T1000 (cell line): ENCODE results near the gene LRP5.
"Not testable (repeated sequence)": the region's sequence is repeated elsewhere in the genome, so short reads cannot be mapped to it uniquely, and the experiment has no call there.

Experiments
- DNase-seq: peaks from one replicate; lab custom pipeline; 2025; ENCODE audit warnings: mixed read lengths; lab: John Stamatoyannopoulos, UW

The LRP5 gene

DNA sequence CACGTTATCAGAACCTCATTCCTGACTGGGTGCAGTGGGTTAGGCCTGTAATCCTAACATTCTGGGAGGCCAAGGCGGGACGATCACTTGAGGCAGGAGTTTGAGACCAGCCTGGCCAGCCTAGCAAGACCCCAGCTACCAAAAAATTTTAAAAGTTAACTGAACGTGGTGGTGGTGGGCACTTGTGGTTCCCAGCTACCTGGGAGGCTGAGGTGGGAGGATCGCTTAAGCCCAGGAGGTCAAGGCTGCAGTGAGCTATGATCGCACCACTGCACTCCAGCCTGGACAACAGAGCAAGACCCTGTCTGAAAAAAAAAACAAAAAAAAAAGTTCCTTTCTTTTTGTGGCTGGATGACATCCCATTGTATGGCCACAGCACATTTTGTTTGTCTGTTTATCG, 80.4 kb downstream of the LRP5 start:
- no peak for DNase-seq

DNA sequence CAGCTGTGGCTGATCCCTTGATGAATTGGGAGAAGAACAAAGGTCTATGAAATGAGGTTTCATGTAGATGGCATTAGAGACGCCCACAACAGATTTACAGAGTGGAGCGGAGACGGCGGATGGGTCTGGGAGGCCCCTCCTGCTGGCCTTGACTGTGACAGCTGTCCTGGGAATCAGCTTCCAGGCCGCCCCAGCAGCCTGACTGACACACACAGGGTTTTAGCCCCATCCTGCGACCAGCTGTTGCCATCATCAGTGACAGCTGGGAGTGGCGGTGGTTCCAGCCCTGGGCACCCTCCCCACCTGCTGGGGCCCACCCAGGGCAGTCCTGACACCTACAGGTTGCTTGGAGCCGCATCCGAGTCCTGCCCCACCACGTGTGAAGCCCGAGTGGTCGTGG, 84.1 kb downstream of the LRP5 start:
- no peak for DNase-seq

- no peak for DNase-seq
Observed at GRCh38 chr11:68397256-68397655, 84.9 kb downstream of the LRP5 start.

DNA sequence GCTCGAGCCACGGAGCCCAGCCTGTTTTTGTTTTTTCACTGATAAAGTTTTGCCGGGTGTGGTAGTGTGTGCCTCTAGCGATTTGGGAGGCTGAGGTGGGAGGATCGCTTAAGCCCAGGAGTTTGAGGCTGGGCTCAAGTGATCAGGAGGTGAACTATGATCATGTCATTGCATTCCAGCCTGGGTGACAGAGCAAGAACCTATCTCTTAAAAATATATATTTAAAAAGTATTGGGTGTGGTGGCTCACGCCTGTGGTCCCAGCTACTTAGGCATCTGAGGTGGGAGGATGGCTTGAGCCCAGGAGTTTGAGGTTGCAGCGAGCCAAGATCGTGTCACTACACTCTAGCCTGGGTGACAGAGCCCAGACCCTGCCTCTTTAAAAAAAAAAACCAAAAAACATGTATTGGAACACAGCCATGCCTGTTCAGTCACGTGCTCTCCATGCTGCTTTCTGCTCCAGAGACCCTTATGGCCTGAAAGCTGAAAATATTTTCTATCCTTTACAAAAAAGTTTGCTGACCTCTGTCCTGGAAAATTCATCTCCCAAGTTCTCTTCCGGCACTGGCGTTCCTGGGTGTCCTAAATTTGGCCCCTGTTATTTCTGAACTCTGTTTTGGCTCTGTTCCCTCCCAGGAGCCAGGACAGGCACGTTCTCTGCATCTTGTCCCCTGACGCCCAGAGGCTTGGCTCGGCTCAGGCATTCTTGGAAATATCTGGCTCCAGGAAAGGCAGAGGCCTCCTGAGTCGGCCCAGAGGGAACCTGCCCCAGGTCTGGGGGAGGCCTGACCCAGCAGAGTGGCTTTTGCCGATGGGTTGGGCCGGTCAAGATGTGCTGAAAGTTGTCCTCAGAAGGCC, 86.8 kb downstream of the LRP5 start:
- no peak for DNase-seq

DNA sequence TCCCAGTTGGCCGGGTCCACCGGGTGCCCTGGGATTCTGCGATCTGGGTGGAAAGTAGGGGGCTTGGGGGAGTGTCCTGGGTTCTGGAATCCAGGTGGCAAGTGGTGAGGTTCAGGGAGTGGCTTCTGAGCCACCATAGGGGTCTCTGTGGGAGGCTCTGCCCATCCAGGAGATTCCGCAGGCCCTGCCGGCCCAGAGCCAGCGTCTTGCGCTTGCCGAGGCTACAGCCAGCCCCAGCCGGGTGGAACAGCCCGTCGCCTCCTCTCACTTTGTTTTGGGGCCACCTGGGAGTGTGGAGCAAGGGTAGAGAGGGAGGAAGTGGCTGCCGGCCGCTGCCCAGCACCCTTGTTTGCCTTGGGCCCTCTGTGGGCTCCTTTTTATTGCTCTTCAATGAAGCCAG, 87.5 kb downstream of the LRP5 start:
- no peak for DNase-seq

DNA sequence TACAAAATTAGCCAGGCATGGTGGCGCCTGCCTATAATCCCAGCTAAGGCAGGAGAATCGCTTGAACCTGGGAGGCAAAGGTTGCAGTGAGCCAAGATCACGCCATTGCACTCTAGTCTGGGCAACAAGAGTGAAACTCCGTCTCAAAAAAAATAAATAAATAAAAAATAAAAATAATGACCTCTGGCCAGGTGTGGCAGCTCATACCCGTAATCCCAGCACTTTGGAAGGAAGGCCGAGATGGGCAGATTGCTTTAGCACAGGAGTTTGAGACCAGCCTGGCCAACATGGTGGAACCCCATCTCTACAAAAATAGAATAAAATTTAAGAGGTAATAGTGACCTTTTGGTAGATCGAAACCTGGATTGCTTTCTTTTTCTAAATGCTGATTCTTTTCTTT, 88.2 kb downstream of the LRP5 start:
- not testable (repeated sequence) for DNase-seq

- no peak for DNase-seq
Observed at GRCh38 chr11:68401856-68402255, 89.5 kb downstream of the LRP5 start.

DNA sequence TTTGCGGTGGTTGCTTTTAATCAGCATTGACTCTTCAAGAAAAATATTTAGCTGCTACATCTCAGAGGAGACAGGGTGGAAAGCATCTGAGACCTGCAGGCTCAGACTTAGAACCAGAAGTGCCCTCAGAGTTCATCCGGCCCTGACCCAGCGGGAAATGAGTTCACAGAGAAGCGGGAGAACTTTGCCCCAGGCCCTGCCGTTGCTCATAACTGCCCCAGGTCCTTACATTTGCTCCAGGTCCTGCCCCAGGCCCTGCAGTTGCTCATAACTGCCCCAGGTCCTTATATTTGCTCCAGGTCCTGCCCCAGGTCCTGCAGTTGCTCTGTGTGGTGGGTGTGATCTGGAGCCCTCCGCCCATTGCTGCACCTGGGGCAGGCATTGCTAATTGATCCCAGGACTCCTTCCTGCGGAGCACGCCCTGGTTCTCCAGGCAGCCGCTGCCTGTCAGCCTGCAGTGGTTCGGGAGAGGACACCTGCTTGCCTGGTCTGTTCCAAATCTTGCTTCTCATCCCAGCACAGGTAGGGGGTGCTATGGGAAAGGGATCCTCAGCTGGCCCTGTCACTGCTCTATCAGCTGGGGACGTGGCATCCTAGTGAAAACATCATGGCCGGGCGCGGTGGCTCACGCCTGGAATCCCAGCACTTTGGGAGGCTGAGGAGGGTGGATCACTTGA, 90.1 kb downstream of the LRP5 start:
- DNase-seq, result no peak

DNA sequence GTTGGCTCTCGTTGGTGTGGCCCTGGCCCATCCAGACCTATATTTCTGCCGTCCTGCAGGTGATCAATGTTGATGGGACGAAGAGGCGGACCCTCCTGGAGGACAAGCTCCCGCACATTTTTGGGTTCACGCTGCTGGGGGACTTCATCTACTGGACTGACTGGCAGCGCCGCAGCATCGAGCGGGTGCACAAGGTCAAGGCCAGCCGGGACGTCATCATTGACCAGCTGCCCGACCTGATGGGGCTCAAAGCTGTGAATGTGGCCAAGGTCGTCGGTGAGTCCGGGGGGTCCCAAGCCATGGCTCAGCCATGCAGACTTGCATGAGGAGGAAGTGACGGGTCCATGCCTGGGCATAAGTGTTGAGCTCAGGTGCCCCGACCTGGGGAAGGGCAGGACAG, 91.0 kb downstream of the LRP5 start:
- no peak for DNase-seq

GRCh38 chr11:68403831-68404230, 91.4 kb downstream of the LRP5 start:
- no peak for DNase-seq

GRCh38 chr11:68406324-68407313, 94.2 kb downstream of the LRP5 start:
- no peak for DNase-seq

DNA sequence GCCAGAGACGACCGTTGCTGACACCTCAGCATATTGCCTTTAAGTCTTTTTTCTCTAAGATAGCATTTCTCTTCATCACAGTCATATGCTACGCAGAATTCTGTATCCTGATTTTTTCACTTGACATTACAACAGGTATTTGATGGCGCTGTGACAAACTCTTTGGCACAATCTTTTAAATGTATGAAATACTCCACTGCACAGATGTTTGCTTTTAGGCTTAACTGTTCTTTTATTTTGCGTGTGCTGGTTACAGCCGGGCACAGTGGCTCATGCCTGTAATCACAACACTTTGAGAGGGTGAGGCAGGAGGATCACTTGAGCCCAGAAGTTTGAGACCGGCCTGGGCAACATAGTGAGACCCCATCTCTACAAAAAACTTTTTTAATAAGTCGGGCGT, 96.1 kb downstream of the LRP5 start:
- DNase-seq, result no peak

DNA sequence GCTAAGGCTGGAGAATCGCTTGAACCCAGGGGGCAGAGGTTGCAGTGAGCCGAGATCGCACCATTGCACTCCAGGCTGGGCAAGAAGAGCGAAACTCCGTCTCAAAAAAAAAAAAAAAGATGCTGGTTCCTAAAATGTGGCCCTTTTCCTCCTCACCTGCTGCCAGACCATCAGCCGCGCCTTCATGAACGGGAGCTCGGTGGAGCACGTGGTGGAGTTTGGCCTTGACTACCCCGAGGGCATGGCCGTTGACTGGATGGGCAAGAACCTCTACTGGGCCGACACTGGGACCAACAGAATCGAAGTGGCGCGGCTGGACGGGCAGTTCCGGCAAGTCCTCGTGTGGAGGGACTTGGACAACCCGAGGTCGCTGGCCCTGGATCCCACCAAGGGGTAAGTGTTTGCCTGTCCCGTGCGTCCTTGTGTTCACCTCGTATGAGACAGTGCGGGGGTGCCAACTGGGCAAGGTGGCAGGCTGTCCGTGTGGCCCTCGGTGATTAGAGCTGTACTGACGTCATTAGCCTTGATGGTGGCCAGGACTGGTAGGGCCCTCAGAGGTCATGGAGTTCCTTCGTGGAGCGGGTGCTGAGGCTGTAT, 97.5 kb downstream of the LRP5 start:
- DNase-seq, result no peak

GRCh38 chr11:68411501-68411991, 99.2 kb downstream of the LRP5 start:
- no peak for DNase-seq

- DNase-seq, result no peak
Observed at GRCh38 chr11:68412593-68413475, 100.4 kb downstream of the LRP5 start.

DNA sequence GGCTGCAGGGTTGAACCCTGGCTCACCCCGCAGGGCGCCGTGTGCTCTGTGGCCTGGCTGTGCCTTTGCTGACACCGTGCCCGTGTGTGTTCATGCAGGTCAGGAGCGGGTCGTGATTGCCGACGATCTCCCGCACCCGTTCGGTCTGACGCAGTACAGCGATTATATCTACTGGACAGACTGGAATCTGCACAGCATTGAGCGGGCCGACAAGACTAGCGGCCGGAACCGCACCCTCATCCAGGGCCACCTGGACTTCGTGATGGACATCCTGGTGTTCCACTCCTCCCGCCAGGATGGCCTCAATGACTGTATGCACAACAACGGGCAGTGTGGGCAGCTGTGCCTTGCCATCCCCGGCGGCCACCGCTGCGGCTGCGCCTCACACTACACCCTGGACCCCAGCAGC, 101.2 kb downstream of the LRP5 start:
- no peak for DNase-seq

GRCh38 chr11:68414496-68415221, 102.3 kb downstream of the LRP5 start:
- no peak for DNase-seq

GRCh38 chr11:68416070-68416578, 103.7 kb downstream of the LRP5 start:
- DNase-seq, result no peak

DNA sequence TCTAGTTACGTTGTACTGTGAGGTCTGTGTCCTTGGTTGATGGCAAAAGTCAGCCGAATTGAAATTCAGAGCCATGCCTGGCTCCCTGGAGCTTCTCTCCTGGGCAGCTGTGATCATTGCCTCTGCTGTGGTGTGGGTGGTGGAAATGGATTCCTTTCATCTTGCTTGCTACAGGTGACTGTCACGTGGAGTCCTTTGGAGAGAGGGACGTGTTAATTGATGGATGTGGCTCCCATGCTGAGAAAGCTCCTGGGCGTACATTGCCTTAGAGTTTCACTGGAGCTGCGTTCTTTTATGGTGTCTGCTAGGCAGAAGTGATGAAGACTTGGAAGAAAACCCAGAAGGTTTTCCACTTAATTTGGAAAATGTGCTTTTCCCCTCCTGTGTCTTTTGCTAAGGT, 106.3 kb downstream of the LRP5 start:
- no peak for DNase-seq

DNA sequence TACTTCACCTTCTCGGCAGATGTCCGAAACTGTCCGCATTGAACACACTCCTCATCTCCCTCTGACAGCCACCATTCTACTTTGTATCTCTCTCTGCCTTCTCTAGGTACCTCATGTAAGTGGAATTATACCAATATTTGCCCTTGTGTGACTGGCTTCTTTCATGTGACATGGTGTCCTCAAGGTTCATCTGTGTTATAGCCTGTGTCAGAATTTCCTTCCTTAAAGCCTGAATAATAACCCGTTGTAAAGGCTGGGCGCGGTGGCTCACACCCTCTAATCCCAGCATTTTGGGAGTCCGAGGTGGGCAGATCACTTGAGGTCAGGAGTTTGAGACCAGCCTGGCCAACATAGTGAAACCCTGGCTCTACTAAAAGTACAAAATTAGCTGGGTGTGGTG, 107.8 kb downstream of the LRP5 start:
- DNase-seq, result no peak
